Neural cell (in vitro differentiated cells): ENCODE data around the gene IDH3G.

Experiments
- EP300 ChIP-seq: fragments of 450-650 bp; conservative IDR thresholded peaks from 2 replicates; pipeline ENCODE4 v1.6.1; 2014; ENCODE audit warnings: antibody characterized with exemption, mild to moderate bottlenecking, moderate library complexity; ENCODE audit not compliant: poor library complexity, severe bottlenecking
- POLR2AphosphoS5 ChIP-seq: IDR thresholded peaks from 2 replicates; pipeline ENCODE4 v1.6.1; 2012
- SMC3 ChIP-seq: fragments of 450-650 bp; conservative IDR thresholded peaks from 2 replicates; pipeline ENCODE4 v1.6.1; 2014; ENCODE audit warnings: antibody characterized with exemption, mild to moderate bottlenecking, moderate library complexity; ENCODE audit not compliant: poor library complexity
- TAF1 ChIP-seq: IDR thresholded peaks from 2 replicates; pipeline ENCODE4 v1.6.1; 2012; ENCODE audit warnings: low read depth
- TF ChIP-seq, protein P1 (sequence below): fragments of 450-650 bp; IDR thresholded peaks from 2 replicates; pipeline ENCODE4 v1.5.1; 2014; ENCODE audit warnings: antibody characterized with exemption, mild to moderate bottlenecking, moderate library complexity; ENCODE audit not compliant: poor library complexity, severe bottlenecking

DNA sequence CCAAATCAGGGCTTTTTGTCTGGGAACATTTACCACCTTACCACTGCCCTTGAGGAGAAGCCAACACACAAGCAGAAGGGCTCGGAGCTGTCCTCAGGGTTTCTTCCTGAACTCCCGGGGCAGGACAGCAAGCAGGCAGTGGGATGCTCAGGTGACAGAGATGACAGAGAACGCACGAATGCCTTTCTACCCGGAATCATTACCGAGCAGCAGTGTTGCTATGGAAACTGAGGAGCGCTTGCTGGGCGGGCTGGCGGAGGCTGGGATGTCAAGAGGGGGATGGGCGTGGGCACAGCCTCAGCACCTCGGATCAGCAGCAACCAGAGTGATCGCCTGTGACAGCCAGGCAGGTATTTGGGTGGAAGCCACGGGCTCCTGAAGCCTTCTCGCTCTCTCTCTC lies 18.0 kb upstream of the IDH3G start:
- TF ChIP-seq, protein P1, sequence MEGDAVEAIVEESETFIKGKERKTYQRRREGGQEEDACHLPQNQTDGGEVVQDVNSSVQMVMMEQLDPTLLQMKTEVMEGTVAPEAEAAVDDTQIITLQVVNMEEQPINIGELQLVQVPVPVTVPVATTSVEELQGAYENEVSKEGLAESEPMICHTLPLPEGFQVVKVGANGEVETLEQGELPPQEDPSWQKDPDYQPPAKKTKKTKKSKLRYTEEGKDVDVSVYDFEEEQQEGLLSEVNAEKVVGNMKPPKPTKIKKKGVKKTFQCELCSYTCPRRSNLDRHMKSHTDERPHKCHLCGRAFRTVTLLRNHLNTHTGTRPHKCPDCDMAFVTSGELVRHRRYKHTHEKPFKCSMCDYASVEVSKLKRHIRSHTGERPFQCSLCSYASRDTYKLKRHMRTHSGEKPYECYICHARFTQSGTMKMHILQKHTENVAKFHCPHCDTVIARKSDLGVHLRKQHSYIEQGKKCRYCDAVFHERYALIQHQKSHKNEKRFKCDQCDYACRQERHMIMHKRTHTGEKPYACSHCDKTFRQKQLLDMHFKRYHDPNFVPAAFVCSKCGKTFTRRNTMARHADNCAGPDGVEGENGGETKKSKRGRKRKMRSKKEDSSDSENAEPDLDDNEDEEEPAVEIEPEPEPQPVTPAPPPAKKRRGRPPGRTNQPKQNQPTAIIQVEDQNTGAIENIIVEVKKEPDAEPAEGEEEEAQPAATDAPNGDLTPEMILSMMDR = no peak
- TF ChIP-seq POLR2AphosphoS5 (peak; percentile 77), SMC3 (peak; percentile 39), TAF1 (peak; percentile 45), EP300 (peak; percentile 83)
